RPMI7951 (cell line): ENCODE results near the gene HPS4. TPM values are rescaled to one million over a fixed set of nuclear protein-coding genes. Genes with fewer than 3 reads are reported as not detected.
A peak's percentile ranks its signal among the peaks of the same experiment; 100 is the strongest.
"Not testable (repeated sequence)": the region's sequence is repeated elsewhere in the genome, so short reads cannot be mapped to it uniquely, and the experiment has no call there.

Source experiments
- DNase-seq: peaks from one replicate; pipeline ENCODE4 v3.0.0-alpha.2; 2012; ENCODE audit warnings: low read depth
- total RNA-seq: library from RNA; depleted of rRNA; stranded (reverse); fragments of >200 nt; shearing (Covaris generic); gene quantifications from 2 replicates; pipeline ENCODE4 v1.2.3, GENCODE V29; 2014; rRNA removed

The HPS4 gene
- total RNA-seq, 1 experiment from 2014 or later: 18.5 TPM

- DNase-seq: no peak
Measured at GRCh38 chr22:26416256-26416655, 67.3 kb downstream of the HPS4 start.

- no peak for DNase-seq
Measured at GRCh38 chr22:26414347-26414746, 69.2 kb downstream of the HPS4 start.

DNA sequence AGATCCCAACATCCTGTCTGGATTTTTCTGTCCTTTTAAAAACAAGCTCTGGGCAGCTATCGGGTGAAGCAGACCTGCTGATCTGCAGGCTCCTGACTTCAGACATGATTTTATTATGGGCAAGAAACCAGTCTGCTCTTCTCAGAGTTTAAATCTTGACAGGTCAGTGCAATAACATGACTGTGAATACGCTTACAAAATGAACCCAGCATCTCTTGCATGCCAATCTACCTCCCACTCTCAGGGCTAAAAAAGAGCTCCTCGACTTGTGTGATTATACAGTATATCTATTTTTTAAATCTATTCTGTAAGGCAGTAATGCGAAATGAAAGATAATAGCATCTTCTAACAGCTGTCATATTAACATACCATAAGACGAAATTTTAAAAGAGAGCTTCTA lies 73.2 kb downstream of the HPS4 start:
- DNase-seq: no peak

- DNase-seq: peak; percentile 29
Measured at GRCh38 chr22:26409719-26410335, 73.8 kb downstream of the HPS4 start.

DNA sequence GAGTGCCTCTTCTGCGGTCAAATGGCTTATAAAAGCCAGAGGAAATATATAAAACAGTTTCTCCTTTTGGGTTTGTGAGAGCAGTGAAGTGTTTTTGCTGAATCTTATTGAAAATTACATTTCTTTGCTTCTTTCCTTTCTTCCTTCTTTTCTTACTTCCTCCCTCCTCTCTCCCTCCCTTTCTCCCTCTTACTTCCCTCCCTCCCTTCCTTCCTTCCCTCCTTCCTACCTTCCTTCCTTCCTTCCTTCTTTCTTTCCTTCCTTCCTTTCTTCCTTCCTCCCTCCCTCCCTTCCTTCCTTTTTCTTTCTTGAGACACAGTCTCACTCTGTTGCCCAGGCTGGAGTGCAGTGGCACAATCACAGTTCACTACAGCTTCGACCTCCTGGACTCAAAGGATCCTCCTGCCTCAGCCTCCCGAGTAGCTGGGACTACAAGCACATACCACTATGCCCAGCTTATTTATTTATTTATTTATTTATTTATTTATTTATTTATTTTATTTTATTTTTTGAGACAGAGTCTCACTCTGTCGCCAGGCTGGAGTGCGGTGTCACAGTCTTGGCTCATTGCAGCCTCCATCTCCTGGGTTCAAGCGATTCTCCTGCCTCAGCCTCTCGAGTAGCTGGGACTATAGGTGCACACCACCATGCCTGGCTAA lies 74.9 kb downstream of the HPS4 start:
- not testable (repeated sequence) for DNase-seq

GRCh38 chr22:26406118-26406517 lies 77.5 kb downstream of the HPS4 start:
- DNase-seq: peak; percentile 71

DNA sequence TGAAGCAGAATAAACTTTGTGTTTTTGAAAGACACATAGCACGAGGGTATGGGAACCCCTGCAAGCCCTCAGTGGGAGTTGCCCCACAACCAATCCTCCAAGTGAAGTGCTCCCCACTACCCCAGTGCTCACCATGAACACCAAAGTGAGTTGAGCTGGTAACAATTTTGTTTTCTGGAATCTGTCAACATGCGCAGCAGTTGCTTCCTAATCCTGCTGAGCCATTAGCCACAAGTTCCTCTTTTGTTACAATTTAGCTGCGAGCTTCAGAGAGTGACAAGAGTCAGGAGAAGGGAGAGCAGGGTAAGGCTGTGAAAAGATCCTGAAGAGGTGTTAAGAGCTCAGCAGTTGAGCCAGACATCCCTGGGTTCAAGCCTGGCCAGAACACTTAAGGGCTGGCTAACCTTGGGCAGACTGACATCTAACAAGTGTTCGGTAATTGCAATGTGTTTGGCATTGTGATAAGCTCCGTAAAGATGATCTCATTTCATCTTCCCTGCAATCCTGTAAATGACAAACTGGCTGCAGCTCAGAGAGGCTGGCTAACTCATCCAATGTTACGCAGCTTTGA lies 78.6 kb downstream of the HPS4 start:
- no peak for DNase-seq

GRCh38 chr22:26401726-26402125 lies 81.9 kb downstream of the HPS4 start:
- DNase-seq: peak; percentile 35

Other genes with a start within 250 kb of the HPS4 start
- 1.4 and 2.2 TPM in 2 replicates for gene ASPHD2, start 54.5 kb downstream of the HPS4 start, total RNA-seq
- gene SRRD, start 94 bp upstream of the HPS4 start, total RNA-seq: 15.0 and 23.0 TPM in 2 replicates
- gene TFIP11, start 28.7 kb upstream of the HPS4 start, total RNA-seq: 21.6 and 28.3 TPM in 2 replicates
- gene TPST2, start 106.3 kb upstream of the HPS4 start, total RNA-seq: 50.8 and 54.2 TPM in 2 replicates
- gene CRYBB1, start 134.2 kb upstream of the HPS4 start, total RNA-seq: 0.12 TPM in 1 of 2 replicates, not detected in the other
- gene CRYBA4, start 138.2 kb upstream of the HPS4 start, total RNA-seq: not detected in 2 replicates
- 0.39 and 0.48 TPM in 2 replicates for gene MIAT, start 173.8 kb upstream of the HPS4 start, total RNA-seq